GM23338 (cell line): ENCODE results near the gene GRK4. TPM values are rescaled to one million over a fixed set of nuclear protein-coding genes. Genes with fewer than 3 reads are reported as not detected.
A peak's percentile ranks its signal among the peaks of the same experiment; 100 is the strongest.

Experiments
- ATAC-seq: fragments of 200-7000 bp; cut with Tn5 transposase; 3 replicates; pipeline ENCODE4 v1.9.1; 2020
- DNase-seq: peaks from one replicate; pipeline ENCODE4 v3.0.0-alpha.2; 2015; ENCODE audit warnings: low spot score
- H2AFZ ChIP-seq: fragments of 200-600 bp; sonication (generic); 2 replicates; pipeline ENCODE4 v1.8.0; 2016; ENCODE audit warnings: antibody characterized with exemption, mild to moderate bottlenecking, moderate library complexity
- H3F3A ChIP-seq: fragments of 200-600 bp; sonication (generic); replicated peaks from 2 replicates; pipeline ENCODE4 v1.8.0; 2017; ENCODE audit warnings: antibody characterized with exemption, mixed run types, low read depth
- H3K27ac ChIP-seq: fragments of 200-600 bp; sonication (generic); 2 replicates; pipeline ENCODE4 v1.6.1; 2016; ENCODE audit warnings: low read depth
- H3K27me3 ChIP-seq: fragments of 200-600 bp; sonication (generic); 2 replicates; pipeline ENCODE4 v1.8.0; 2016; ENCODE audit warnings: mild to moderate bottlenecking, mixed run types, moderate library complexity; ENCODE audit not compliant: insufficient read depth
- H3K36me3 ChIP-seq: fragments of 200-600 bp; sonication (generic); 2 replicates; pipeline ENCODE4 v1.8.0; 2016; ENCODE audit warnings: mild to moderate bottlenecking; ENCODE audit not compliant: insufficient read depth
- H3K4me1 ChIP-seq: fragments of 200-600 bp; sonication (generic); 2 replicates; pipeline ENCODE4 v1.8.0; 2016; ENCODE audit warnings: mild to moderate bottlenecking, moderate library complexity; ENCODE audit not compliant: insufficient read depth
- H3K4me2 ChIP-seq: fragments of 200-600 bp; sonication (generic); 2 replicates; pipeline ENCODE4 v1.7.1; 2017; ENCODE audit warnings: mixed run types
- H3K4me3 ChIP-seq: fragments of 200-600 bp; sonication (generic); 2 replicates; pipeline ENCODE4 v1.6.1; 2016; ENCODE audit warnings: mixed run types
- H3K79me2 ChIP-seq: fragments of 200-600 bp; sonication (generic); replicated peaks from 2 replicates; pipeline ENCODE4 v1.8.0; 2017; ENCODE audit warnings: mild to moderate bottlenecking; ENCODE audit not compliant: insufficient read depth
- H3K9me2 ChIP-seq: fragments of 200-600 bp; sonication (generic); 2 replicates; pipeline ENCODE4 v1.8.0; 2017; ENCODE audit not compliant: insufficient read depth
- H4K20me1 ChIP-seq: fragments of 200-600 bp; sonication (generic); replicated peaks from 2 replicates; pipeline ENCODE4 v1.8.0; 2017; ENCODE audit warnings: mild to moderate bottlenecking; ENCODE audit not compliant: insufficient read depth
- H3K27ac Mint-ChIP-seq: 2 replicates; pipeline ENCODE4 v1.8.0; 2020; ENCODE audit warnings: inconsistent platforms, mild to moderate bottlenecking, moderate library complexity, mixed read lengths
- H3K27me3 Mint-ChIP-seq: 3 replicates; pipeline ENCODE4 v1.8.0; 2022; ENCODE audit warnings: low read depth, mild to moderate bottlenecking, moderate library complexity, mixed read lengths, inconsistent platforms; ENCODE audit not compliant: insufficient read depth, poor library complexity
- H3K36me3 Mint-ChIP-seq: 3 replicates; pipeline ENCODE4 v1.8.0; 2021; ENCODE audit warnings: low read depth, mild to moderate bottlenecking, inconsistent platforms, moderate library complexity, mixed read lengths
- H3K4me1 Mint-ChIP-seq: 3 replicates; pipeline ENCODE4 v1.8.0; 2020; ENCODE audit warnings: mild to moderate bottlenecking, inconsistent platforms, mixed read lengths
- H3K4me3 Mint-ChIP-seq: 3 replicates; pipeline ENCODE4 v1.8.0; 2021; ENCODE audit warnings: moderate library complexity, mild to moderate bottlenecking, inconsistent platforms, mixed read lengths
- H3K9me3 Mint-ChIP-seq: 3 replicates; pipeline ENCODE4 v1.8.0; 2020; ENCODE audit warnings: moderate library complexity, mild to moderate bottlenecking, inconsistent platforms, mixed read lengths
- CREB1 ChIP-seq: fragments of 250-450 bp; sonication (Bioruptor Pico); IDR thresholded peaks from 2 replicates; pipeline ENCODE4 v1.5.0; 2020; ENCODE audit warnings: low read depth, mild to moderate bottlenecking, moderate library complexity
- ETS1 ChIP-seq: IDR thresholded peaks from 2 replicates; pipeline ENCODE4 v1.6.1; 2016; ENCODE audit warnings: antibody characterized with exemption
- EZH2phosphoT487 ChIP-seq: fragments of 200-600 bp; sonication (generic); IDR thresholded peaks from one replicate; pipeline ENCODE4 v1.8.1; 2018; ENCODE audit warnings: antibody characterized with exemption; ENCODE audit not compliant: unreplicated experiment
- JUNB ChIP-seq: IDR thresholded peaks from one replicate; pipeline ENCODE4 v1.6.1; 2016; ENCODE audit warnings: antibody characterized with exemption; ENCODE audit not compliant: unreplicated experiment
- NANOG ChIP-seq: IDR thresholded peaks from 2 replicates; pipeline ENCODE4 v1.6.1; 2016; ENCODE audit warnings: antibody characterized with exemption, borderline replicate concordance
- POLR2AphosphoS5 ChIP-seq: IDR thresholded peaks from 2 replicates; pipeline ENCODE4 v1.6.1; 2016; ENCODE audit warnings: antibody characterized with exemption, low read depth
- REST ChIP-seq: IDR thresholded peaks from one replicate; pipeline ENCODE4 v1.6.1; 2018; ENCODE audit warnings: antibody characterized with exemption; ENCODE audit not compliant: unreplicated experiment
- STAT1 ChIP-seq: IDR thresholded peaks from one replicate; pipeline ENCODE4 v1.6.1; 2016; ENCODE audit warnings: antibody characterized with exemption; ENCODE audit not compliant: unreplicated experiment
- ZNF114 ChIP-seq: fragments of 250-450 bp; sonication (Bioruptor Pico); IDR thresholded peaks from 2 replicates; pipeline ENCODE4 v1.5.0; 2020; ENCODE audit warnings: mild to moderate bottlenecking, moderate library complexity
- ZNF331 ChIP-seq: fragments of 250-450 bp; sonication (Bioruptor Pico); IDR thresholded peaks from 2 replicates; pipeline ENCODE4 v1.5.0; 2020; ENCODE audit warnings: low read depth, mild to moderate bottlenecking, moderate library complexity
- ZNF462 ChIP-seq: fragments of 250-450 bp; sonication (Bioruptor Pico); IDR thresholded peaks from 2 replicates; pipeline ENCODE4 v1.5.0; 2020; ENCODE audit warnings: mild to moderate bottlenecking, moderate library complexity
- polyA plus RNA-seq: library from polyadenylated mRNA; unstranded; fragments of >200 nt; fragmentation: Nextera tagmentation; extraction: Ambion mirVana; gene quantifications from 2 replicates; pipeline ENCODE4 v1.2.1, GENCODE V29; 2016
- total RNA-seq: library from RNA; depleted of rRNA; stranded (reverse); fragments of >200 nt; shearing (Covaris generic); gene quantifications from 2 replicates; pipeline ENCODE4 v1.2.3, GENCODE V29; 2014

GRK4 gene
- total and polyA plus RNA-seq, 2 experiments from 2014 or later = 1.3 to 1.4 TPM

GRCh38 chr4:2963966-2964471, 648 bp downstream of the GRK4 start:
- TF ChIP-seq CREB1 (CRISPR knock-in tag) = no peak
- TF ChIP-seq ZNF462 (CRISPR knock-in tag) = no peak
- no peak for TF ChIP-seq JUNB
- no peak for TF ChIP-seq POLR2AphosphoS5
- no peak for TF ChIP-seq EZH2phosphoT487
- no peak for TF ChIP-seq ETS1
- no peak for TF ChIP-seq NANOG
- no peak for TF ChIP-seq ZNF114
- TF ChIP-seq REST = no peak
- TF ChIP-seq ZNF331 (CRISPR knock-in tag) = no peak
- TF ChIP-seq STAT1 = no peak
- H4K20me1 ChIP-seq = peaks cover 7% of the 10 kb centered on the region
- Mint-ChIP-seq H3K4me1 (peaks cover 18% of the 10 kb centered on the region), H3K27me3 (peaks cover 10% of the 10 kb centered on the region), H3K36me3 (peaks cover 16% of the 10 kb centered on the region), H3K27ac (no peak overlapping the region), H3K4me3 (peak overlapping the region; percentile 89), H3K9me3 (peaks cover 4% of the 10 kb centered on the region; the same call in 1 of the 3 replicates)
- H3F3A ChIP-seq = peaks cover 14% of the 10 kb centered on the region
- H3K79me2 ChIP-seq = peaks cover 31% of the 10 kb centered on the region
- ATAC-seq (peak; percentile 15), DNase-seq (no peak)
- H3K27ac ChIP-seq = no peak overlapping the region
- peak overlapping the region; percentile 90 for H3K4me2 ChIP-seq
- H3K36me3 ChIP-seq = no peaks in the 10 kb centered on the region
- peak overlapping the region; percentile 76 for H3K4me3 ChIP-seq
- 0 out of 2 replicates have a peak, but pooled peaks cover 3% of the 10 kb centered on the region for H3K4me1 ChIP-seq
- peaks cover 11% of the 10 kb centered on the region for H3K27me3 ChIP-seq
- H2AFZ ChIP-seq = peak overlapping the region; percentile 93
- H3K9me2 ChIP-seq = no peaks in the 10 kb centered on the region
